ENCODE data around the gene AKR1E2.

- TF ChIP-seq CTCF (conservative IDR thresholded peaks at IDR 0.05; ENCODE audit: low read depth, low read length) (no peak), EZH2 (IDR thresholded peaks at IDR 0.05; ENCODE audit: borderline replicate concordance, low read depth, low read length, poor library complexity, severe bottlenecking) (no peak)
Observed at GRCh38 chr10:4848356-4849041, 22.5 kb downstream of the AKR1E2 start.
